Left renal pelvis (tissue), 4 donors: ENCODE results near the gene ANAPC2. TPM values are rescaled to one million over a fixed set of nuclear protein-coding genes. Genes with fewer than 3 reads are reported as not detected.

Source experiments
- DNase-seq, 4 donors: peaks; one replicate each; pipeline ENCODE4 v3.0.0-alpha.2; 2013; ENCODE audit warnings: low read depth in 4 of 4, low spot score in 3 of 4
- polyA plus RNA-seq, 4 donors: library from polyadenylated mRNA; unstranded; fragments of 120-200 nt; gene quantifications; one replicate each; pipeline ENCODE4 v1.2.1, GENCODE V29; 2013; ENCODE audit not compliant: insufficient read length in 4 of 4

Gene ANAPC2
- polyA plus RNA-seq, 4 donors, result 32.7 to 54.9 (median 41.4) TPM

DNA sequence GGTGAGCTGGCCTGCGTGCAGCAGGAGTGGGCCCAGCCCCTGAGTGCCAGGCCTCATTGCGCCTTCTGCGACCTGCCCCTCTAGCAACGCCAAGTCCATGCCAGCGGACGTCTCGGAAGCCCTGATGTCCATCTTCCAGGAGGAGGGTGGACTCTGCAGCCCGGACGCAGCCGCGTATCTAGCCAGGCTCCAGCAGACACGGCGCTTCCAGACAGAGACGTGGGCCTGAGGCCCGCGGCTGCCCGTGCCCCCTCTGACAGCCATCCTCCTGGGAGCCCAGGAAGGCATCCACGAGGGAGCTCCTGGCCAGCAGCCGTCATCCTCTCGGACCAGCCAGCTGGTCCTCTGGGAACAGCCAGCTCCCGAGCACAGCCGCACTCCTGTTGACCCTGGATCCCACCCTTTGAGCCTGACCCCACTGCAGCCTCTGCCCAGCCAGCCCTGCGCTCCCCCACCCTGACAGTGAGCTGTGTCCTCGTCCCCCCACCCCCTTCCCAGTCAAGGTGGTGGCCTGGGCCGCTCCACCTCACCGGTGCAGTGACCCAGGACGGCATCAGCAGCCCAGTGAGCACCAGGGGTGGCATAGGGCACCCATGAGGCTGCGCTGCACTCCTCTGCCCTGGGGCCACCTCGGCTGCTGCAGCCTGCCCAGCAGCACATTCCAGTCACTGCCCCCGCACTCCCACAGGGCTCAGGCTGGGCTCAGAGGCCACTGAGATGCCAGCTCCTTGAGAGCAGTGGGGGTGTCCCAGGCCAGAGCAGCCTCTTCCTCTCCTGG is 28.0 kb upstream of the ANAPC2 start:
- DNase-seq, result no peak

DNA sequence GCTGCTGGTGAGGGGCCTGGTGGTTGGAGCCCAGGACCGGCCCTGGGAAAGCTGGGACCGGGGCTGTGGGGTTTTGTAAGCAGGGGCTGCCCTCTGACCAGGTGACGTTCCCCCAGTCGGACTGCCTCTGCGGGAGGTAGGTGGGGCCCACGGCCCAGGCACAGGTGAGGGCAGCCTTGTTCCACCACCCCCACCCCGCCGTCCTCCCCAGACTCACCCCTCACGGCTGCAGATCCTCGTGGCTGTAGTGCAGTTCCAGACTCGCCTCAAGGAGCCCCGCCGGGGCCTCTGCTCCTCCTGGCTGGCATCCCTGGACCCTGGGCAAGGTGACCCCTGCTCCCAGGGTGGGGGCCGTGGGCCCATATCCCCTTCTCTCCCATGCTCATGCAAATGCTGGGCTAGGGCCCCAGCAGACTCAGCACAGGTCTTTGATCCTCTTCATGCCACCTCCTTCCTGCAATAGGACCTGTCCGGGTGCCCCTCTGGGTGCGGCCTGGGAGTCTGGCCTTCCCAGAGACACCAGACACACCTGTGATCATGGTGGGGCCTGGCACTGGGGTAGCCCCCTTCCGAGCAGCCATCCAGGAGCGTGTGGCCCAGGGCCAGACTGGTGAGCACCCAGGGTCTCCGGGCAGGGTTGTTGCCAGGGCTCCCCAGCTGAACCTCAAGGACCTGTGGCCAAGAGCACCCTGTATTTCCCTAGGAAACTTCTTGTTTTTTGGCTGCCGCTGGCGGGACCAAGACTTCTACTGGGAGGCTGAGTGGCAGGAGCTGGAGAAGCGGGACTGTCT is 27.0 kb upstream of the ANAPC2 start:
- DNase-seq, result no peak

- DNase-seq, result no peak
Measured at GRCh38 chr9:137214620-137215019, 26.3 kb upstream of the ANAPC2 start.

- DNase-seq, result no peak
Measured at GRCh38 chr9:137213160-137214060, 25.1 kb upstream of the ANAPC2 start.

GRCh38 chr9:137212520-137212919 is 24.2 kb upstream of the ANAPC2 start:
- DNase-seq, result no peak

DNA sequence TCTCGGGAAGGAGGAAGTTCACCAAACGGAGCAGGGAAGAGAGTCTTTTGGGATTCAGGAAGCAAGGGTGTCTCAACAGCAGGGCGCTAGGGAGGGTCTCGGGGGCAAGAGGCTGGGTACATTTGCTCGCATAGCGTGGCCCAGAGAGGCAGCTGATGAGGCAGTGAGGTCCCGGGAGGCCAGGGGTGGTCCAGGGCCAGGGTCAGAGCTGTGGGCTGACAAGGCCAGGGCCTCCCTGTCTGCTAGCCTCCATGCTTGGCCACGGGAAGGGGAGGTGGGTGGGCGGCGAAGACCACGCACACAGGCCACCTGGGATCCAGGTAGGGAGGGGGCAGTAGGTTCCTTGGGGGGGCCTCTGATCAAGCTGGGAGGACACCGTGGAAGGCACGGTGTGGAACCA is 23.2 kb upstream of the ANAPC2 start:
- no peak for DNase-seq

DNA sequence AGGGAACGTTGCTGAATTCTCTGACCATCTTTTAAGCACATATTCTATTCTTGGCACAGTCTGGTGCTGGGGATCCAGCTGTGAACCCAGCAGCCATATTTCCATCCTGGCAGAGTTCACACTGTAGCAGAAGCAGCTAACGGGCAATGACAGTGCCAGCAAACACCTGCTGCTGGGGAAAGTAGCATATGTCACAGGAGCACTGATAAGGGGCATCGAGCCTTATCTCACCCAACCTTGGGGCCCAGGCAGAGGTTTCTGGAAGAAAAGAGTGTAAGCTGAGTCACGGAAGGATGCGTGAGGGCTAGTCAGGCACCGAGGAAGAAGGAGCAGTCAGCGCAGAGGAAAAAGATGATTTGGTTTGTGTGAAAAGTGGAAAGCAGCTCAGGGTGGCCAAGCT is 18.2 kb upstream of the ANAPC2 start:
- no peak for DNase-seq

DNA sequence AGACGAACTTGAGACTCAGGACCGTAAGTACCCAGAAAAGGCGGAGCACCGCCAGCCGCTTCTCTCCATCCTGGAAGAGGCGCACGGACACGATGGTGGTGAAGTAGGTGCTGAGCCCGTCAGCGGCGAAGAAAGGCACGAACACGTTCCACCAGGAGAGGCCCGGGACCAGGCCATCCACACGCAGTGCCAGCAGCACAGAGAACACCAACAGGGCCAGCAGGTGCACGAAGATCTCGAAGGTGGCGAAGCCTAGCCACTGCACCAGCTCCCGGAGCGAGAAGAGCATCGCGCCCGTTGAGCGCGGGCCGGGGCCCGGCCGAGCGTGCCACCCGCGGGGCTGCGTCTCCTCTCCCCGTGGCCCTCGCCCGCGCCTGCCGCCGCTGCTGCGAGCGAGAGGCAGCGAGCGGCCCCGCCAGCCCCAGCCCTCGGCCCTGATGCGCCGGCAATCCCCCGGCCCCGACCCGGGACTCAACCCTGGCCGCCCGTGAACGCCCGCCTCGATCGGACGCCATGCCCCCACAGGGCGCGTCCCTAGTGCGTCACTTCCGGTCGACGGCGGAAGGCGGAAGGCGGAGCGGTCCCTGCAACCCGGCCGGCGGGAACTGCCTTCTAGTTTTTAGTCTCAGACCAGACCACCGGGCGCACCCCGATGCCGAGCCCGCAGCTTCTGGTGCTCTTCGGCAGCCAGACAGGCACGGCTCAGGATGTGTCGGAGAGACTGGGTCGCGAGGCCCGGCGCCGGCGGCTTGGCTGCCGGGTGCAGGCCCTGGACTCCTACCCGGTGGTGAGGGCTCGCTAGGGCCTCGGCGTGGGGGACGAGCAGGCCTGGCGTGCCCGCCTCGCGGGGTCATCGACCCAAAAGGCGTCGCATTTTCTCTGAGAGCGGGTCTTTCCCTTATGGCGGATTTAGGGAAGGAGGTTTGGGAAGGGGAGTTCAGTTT is 17.0 kb upstream of the ANAPC2 start, which contains the start of the genes NDOR1 and TMEM203:
TSS of gene NDOR1 (plus strand) at position 575 of the 944 bp plus-strand sequence. CDS start at position 653, 78 bp downstream.
TSS of gene TMEM203 (minus strand) at position 523 of the 944 bp plus-strand sequence. CDS start at position 289, 234 bp downstream.
- DNase-seq, result peak; percentile 65 to 78 (median 78)

GRCh38 chr9:137204731-137205125 is 16.4 kb upstream of the ANAPC2 start:
- no peak for DNase-seq

- DNase-seq, result no peak
Measured at GRCh38 chr9:137202966-137203365, 14.6 kb upstream of the ANAPC2 start.

DNA sequence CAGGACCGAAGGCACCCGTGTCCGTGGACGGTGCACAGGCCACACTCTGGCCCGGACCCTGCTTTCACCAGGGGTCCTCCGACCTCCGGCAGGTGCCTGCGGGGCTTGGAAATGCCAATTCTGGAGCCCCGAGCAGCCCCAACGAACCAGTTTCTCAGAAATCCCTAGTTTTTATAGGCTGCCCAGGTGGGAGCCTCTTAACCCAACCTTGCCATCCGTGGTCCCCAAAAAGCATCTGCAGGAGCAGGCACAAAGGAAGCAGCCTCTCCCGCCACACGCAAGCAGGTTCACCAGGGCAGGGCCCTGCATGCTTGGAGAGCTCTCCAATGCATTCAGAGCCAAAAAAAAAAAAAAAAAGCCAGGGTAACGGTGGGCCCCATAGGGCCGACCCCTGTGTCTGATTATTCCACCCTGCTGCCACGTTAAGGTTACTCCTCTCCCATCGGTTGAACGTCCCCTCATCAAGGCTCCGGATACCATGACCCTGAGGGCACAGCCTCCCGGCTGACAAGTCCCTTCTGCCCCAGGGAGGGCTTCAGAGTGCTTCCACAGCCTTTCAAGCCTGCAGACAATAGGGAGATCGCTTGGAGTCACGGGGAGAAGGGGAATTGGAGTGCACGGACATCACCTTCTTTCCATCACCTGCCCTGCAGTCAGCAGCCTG is 13.0 kb upstream of the ANAPC2 start:
- DNase-seq, result no peak

DNA sequence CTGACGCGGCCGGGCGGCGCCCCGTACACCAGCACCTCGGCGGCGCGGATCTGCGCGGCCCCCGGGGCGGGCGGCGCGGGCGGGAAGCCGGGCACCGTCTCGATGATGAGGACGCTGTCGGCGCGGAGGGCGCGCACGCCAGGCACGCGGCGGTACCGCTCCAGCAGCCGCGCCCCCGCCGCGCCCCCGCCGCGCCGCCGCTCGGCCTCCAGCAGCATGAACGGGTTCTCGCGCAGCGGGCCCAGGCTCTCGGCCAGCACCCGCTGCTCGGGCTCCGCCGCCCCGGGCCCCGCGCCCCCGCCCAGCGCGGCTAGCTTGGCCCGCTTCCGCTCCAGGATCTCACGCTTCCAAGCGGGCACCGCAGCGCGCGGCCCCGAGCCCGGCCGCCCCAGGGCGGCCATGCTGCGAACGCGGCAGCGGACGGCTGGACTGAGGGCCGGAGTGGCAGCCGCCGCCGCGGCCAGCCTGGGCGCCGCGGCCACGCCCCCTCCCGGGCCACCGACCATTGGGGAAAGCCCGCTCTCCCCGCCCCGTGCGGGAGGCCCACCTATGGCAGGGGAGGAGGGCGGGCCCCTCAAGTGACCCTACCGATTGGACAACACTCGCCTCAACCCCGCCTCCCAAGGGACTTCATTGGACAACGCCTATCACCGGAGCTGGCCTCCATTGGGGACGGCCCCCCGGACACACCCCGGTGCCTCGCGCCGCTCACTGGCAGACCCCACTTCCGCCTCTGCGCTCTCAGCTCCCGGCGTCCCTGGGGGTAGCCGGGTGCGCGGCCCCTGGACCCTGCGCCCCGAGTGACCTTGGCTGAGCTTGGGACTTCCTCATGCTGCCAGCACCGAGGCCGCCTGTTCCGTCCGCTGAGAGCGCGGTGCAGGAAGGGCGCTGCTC is 12.2 kb upstream of the ANAPC2 start, which contains the start of gene TPRN:
TSS of gene TPRN (minus strand) at position 431 of the 894 bp plus-strand sequence. CDS start at position 401, 30 bp downstream.
- peak; percentile 95 to 97 (median 96) for DNase-seq

DNA sequence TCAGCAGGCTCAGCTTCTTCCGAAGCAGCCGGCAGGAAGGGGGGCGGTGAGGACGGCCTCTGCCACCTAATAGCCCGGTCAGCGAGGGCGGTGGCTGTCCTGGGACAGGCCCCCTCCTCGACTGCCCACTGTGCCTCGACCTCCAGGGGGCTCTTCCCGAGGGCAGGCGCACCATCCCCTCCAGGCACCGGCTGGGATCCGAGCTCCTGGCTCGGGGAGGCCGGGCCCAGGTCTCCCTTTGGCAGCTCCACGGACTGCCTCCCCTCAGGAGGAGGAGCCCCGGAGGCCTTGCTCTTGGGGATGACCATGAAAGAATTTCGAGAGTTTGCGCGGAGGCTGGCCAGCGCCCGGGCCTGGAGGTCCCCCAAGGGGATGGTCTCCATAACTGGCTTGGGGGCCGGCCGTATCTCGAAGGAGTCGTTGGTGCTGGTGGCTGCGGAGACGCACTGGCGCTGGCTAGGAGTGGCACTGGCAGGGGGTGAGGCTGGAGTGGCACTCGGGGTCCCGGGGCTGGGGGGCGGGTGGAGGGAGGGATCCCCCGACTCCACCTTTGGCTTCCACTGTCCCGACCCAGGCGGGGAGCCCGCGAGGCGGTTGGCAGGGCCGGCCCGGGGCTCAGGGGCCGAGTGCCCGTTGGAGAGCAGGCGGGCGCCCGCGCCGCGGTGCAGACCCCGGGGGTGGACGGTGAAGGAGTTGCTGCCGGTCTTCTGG is 11.2 kb upstream of the ANAPC2 start:
- DNase-seq, result no peak

- DNase-seq, result no peak
Measured at GRCh38 chr9:137198902-137199283, 10.5 kb upstream of the ANAPC2 start.

GRCh38 chr9:137198051-137198901 is 9.9 kb upstream of the ANAPC2 start:
- no peak for DNase-seq

DNA sequence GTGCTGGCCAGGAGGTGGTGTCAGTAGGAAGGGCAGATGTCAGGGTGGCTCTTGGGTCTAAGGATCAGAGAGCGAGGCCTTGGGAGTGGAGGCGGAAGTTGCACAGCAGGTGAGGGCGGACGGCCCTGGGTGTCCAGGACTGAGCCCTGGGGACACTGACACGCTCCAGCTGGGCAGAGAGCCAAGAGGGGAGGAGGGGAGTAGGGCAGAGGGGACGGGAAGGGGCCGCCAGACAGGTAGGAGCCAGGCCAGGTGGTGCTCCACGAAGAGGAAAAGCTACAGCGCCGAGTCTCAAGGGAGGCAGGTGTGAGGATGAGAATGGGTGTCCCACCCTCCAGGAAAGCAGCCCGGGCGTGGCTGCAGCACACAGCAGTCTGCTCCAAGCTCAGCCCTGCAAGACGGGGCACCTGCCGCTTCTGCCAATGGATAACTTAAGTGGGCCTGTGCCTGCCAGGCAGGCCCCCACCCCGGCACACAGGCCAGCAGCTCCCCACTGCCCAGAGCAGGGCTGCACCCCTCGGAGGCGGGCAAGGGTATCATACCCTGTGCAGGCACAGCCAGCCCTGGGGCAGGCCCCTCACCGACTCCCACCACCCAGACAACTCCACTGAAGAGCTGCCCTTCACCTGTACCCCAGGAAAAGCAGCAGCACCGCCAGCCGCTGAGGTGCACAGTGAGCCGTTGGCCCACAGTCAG is 7.3 kb upstream of the ANAPC2 start:
- no peak for DNase-seq
